Duodenal mucosa (tissue), 2 donors: ENCODE results near the gene TTC28.
"Not testable (repeated sequence)": the region's sequence is repeated elsewhere in the genome, so short reads cannot be mapped to it uniquely, and the experiment has no call there.

ENCODE experiments used
- H3K27ac ChIP-seq: one replicate; pipeline ENCODE4 v1.7.0; 2013; ENCODE audit warnings: low read depth, low read length
- H3K27me3 ChIP-seq, 2 donors: one replicate each; pipeline ENCODE4 v1.7.0; 2013; ENCODE audit warnings: low read length in 2 of 2, control low read depth in 1 of 2; ENCODE audit not compliant: insufficient read depth in 2 of 2, control insufficient read depth in 1 of 2
- H3K36me3 ChIP-seq, 2 donors: one replicate each; pipeline ENCODE4 v1.7.0; 2013; ENCODE audit warnings: low read length in 2 of 2, control low read depth in 1 of 2; ENCODE audit not compliant: insufficient read depth in 2 of 2, control insufficient read depth in 1 of 2
- H3K4me1 ChIP-seq, 2 donors: one replicate each; pipeline ENCODE4 v1.7.0; 2013; ENCODE audit warnings: low read length in 2 of 2, control low read depth in 1 of 2; ENCODE audit not compliant: insufficient read depth in 2 of 2, control insufficient read depth in 1 of 2
- H3K4me3 ChIP-seq, 2 donors: one replicate each; pipeline ENCODE4 v1.7.0; 2013; ENCODE audit warnings: low read length in 2 of 2, low read depth in 1 of 2
- H3K9ac ChIP-seq, 2 donors: one replicate each; pipeline ENCODE4 v1.7.0; 2013; ENCODE audit warnings: low read length in 2 of 2, low read depth in 1 of 2
- H3K9me3 ChIP-seq, 2 donors: one replicate each; pipeline ENCODE4 v1.7.0; 2013; ENCODE audit warnings: low read length in 2 of 2, control low read depth in 1 of 2; ENCODE audit not compliant: control insufficient read depth in 1 of 2

TTC28 gene

GRCh38 chr22:28541137-28541536 lies 138.5 kb downstream of the TTC28 start:
- Histone ChIP-seq H3K4me1 (no peaks in the 10 kb centered on the region), H3K9ac (no peak overlapping the region), H3K4me3 (no peak overlapping the region), H3K27me3 (no peaks in the 10 kb centered on the region), H3K9me3 (no peaks in the 10 kb centered on the region), H3K27ac (no peak overlapping the region), H3K36me3 (no peaks in the 10 kb centered on the region)

- Histone ChIP-seq H3K36me3 (no peaks in the 10 kb centered on the region), H3K27ac (no peak overlapping the region), H3K9ac (no peak overlapping the region), H3K4me1 (no peaks in the 10 kb centered on the region), H3K9me3 (no peaks in the 10 kb centered on the region), H3K27me3 (no peaks in the 10 kb centered on the region), H3K4me3 (no peak overlapping the region)
Observed at GRCh38 chr22:28538922-28539321, 140.7 kb downstream of the TTC28 start.

GRCh38 chr22:28530565-28530964 lies 149.1 kb downstream of the TTC28 start:
- not testable (repeated sequence) for H3K9ac ChIP-seq, H3K4me3 ChIP-seq, H3K27me3 ChIP-seq, H3K27ac ChIP-seq, H3K36me3 ChIP-seq, H3K9me3 ChIP-seq, H3K4me1 ChIP-seq

- not testable (repeated sequence) for H3K4me1 ChIP-seq, H3K9ac ChIP-seq, H3K36me3 ChIP-seq, H3K4me3 ChIP-seq, H3K27ac ChIP-seq, H3K9me3 ChIP-seq, H3K27me3 ChIP-seq
Observed at GRCh38 chr22:28529144-28529543, 150.5 kb downstream of the TTC28 start.

- no peak overlapping the region for H3K27ac ChIP-seq
- H3K36me3 ChIP-seq = no peaks in the 10 kb centered on the region
- no peaks in the 10 kb centered on the region for H3K27me3 ChIP-seq
- H3K9me3 ChIP-seq = no peaks in the 10 kb centered on the region
- H3K4me1 ChIP-seq = no peaks in the 10 kb centered on the region
- H3K4me3 ChIP-seq = no peak overlapping the region
- H3K9ac ChIP-seq = no peak overlapping the region
Observed at GRCh38 chr22:28521451-28521850, 158.2 kb downstream of the TTC28 start.

- no peaks in the 10 kb centered on the region for H3K4me1 ChIP-seq
- H3K36me3 ChIP-seq = no peaks in the 10 kb centered on the region
- no peak overlapping the region for H3K9ac ChIP-seq
- H3K9me3 ChIP-seq = peaks cover 0 to 3% of the 10 kb centered on the region in 2 donors
- no peak overlapping the region for H3K27ac ChIP-seq
- H3K27me3 ChIP-seq = no peaks in the 10 kb centered on the region
- no peak overlapping the region for H3K4me3 ChIP-seq
Observed at GRCh38 chr22:28514321-28514821, 165.3 kb downstream of the TTC28 start.

GRCh38 chr22:28512387-28512786 lies 167.3 kb downstream of the TTC28 start:
- not testable (repeated sequence) for H3K9ac ChIP-seq, H3K36me3 ChIP-seq, H3K27ac ChIP-seq, H3K4me3 ChIP-seq, H3K4me1 ChIP-seq, H3K9me3 ChIP-seq, H3K27me3 ChIP-seq

GRCh38 chr22:28507896-28508295 lies 171.7 kb downstream of the TTC28 start:
- Histone ChIP-seq H3K9me3 (peaks cover 0 to 3% of the 10 kb centered on the region in 2 donors), H3K4me1 (no peaks in the 10 kb centered on the region), H3K27ac (no peak overlapping the region), H3K27me3 (no peaks in the 10 kb centered on the region), H3K36me3 (no peaks in the 10 kb centered on the region), H3K4me3 (no peak overlapping the region), H3K9ac (no peak overlapping the region)

GRCh38 chr22:28506150-28506535 lies 173.5 kb downstream of the TTC28 start:
- Histone ChIP-seq H3K4me3 (no peak overlapping the region), H3K36me3 (no peaks in the 10 kb centered on the region), H3K27me3 (no peaks in the 10 kb centered on the region), H3K9me3 (no peaks in the 10 kb centered on the region), H3K9ac (no peak overlapping the region), H3K4me1 (no peaks in the 10 kb centered on the region), H3K27ac (peak overlapping the region; percentile 15)

GRCh38 chr22:28505416-28506149 lies 174.1 kb downstream of the TTC28 start:
- no peaks in the 10 kb centered on the region for H3K4me1 ChIP-seq
- no peaks in the 10 kb centered on the region for H3K36me3 ChIP-seq
- H3K9me3 ChIP-seq = no peaks in the 10 kb centered on the region
- H3K27ac ChIP-seq = peak overlapping the region; percentile 15
- H3K9ac ChIP-seq = no peak overlapping the region
- H3K4me3 ChIP-seq = peak overlapping the region in 1 of 2 donors; percentile 4
- no peaks in the 10 kb centered on the region for H3K27me3 ChIP-seq
